ENCODE data around the gene CLIC6.

CLIC6 gene

DNA sequence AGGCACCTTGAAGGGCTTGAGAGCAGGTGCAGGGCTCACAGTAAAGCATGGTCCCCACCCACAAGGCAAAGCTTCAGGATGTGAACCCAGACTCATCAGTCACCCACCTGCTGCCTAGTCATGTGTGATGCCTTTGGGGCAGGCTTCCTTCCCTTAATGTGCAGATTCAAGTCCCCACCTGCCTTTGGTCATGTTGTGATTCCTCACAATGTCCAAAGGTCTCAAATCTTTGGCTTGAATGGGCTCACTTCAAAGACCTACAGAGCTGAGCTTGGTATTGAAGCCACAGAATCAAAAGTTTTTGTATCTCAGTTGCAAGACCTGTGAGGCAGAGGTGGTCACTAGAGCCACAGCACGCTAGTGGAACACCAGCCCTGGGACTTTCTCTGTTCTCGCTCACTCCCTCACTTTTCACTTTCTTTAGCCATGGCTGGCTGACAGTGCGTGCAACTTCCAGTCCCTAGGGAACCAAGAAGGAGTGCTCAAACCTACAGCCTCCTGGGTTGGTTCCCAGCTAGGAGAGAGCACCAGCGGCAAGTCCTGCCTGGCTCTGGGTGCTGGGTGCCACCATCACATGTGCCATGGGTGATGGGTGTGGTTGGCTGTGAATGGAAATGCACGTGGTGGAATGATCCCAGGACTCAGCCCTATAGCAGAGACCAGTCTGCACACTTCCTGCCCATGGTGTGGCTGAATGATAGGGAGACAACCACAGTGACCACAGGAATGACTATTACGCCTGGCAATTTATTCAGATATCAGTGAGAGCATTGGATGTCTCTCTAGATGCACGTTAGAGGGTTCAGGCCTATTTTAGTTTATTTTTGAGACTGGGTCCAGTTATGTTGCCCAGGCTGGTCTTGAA, 26.4 kb upstream of the CLIC6 start (continued):
- TF ChIP-seq, protein P1, sequence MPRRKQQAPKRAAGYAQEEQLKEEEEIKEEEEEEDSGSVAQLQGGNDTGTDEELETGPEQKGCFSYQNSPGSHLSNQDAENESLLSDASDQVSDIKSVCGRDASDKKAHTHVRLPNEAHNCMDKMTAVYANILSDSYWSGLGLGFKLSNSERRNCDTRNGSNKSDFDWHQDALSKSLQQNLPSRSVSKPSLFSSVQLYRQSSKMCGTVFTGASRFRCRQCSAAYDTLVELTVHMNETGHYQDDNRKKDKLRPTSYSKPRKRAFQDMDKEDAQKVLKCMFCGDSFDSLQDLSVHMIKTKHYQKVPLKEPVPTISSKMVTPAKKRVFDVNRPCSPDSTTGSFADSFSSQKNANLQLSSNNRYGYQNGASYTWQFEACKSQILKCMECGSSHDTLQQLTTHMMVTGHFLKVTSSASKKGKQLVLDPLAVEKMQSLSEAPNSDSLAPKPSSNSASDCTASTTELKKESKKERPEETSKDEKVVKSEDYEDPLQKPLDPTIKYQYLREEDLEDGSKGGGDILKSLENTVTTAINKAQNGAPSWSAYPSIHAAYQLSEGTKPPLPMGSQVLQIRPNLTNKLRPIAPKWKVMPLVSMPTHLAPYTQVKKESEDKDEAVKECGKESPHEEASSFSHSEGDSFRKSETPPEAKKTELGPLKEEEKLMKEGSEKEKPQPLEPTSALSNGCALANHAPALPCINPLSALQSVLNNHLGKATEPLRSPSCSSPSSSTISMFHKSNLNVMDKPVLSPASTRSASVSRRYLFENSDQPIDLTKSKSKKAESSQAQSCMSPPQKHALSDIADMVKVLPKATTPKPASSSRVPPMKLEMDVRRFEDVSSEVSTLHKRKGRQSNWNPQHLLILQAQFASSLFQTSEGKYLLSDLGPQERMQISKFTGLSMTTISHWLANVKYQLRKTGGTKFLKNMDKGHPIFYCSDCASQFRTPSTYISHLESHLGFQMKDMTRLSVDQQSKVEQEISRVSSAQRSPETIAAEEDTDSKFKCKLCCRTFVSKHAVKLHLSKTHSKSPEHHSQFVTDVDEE (CRISPR knock-in tag; IDR thresholded peaks at IDR 0.05) = no peak
- TF ChIP-seq ZFP3 (CRISPR knock-in tag; IDR thresholded peaks at IDR 0.05) = no peak
- TF ChIP-seq RARB (CRISPR knock-in tag; IDR thresholded peaks at IDR 0.05) = no peak
- no peak for TF ChIP-seq OSR1 (CRISPR knock-in tag; IDR thresholded peaks at IDR 0.05)
- TF ChIP-seq SNAI2 (CRISPR knock-in tag; IDR thresholded peaks at IDR 0.05) = no peak
- TF ChIP-seq ESRRG (CRISPR knock-in tag; IDR thresholded peaks at IDR 0.05) = no peak
- TF ChIP-seq PPARA (CRISPR knock-in tag; IDR thresholded peaks at IDR 0.05; ENCODE audit: borderline replicate concordance) = no peak

DNA sequence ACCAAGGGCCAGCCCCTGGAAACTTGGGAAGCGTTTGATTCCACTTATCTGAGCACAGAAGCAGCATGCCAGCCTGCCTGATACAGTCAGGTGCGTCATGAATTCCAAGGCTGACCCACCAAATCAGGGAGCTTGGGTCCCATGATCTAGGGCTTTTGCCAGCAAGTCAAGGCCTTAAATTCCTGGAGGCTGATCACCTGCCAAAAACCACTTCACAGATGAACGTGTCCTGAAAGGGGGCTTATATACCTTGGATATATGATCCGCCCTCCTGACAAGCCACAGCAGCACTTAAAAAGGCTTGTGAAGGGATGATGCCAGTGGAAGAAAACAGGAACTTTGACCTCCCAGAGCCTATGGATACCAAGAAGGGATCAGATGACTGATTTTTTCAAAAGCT, 24.0 kb upstream of the CLIC6 start:
- no peak for ATAC-seq
- TF ChIP-seq, protein P2, sequence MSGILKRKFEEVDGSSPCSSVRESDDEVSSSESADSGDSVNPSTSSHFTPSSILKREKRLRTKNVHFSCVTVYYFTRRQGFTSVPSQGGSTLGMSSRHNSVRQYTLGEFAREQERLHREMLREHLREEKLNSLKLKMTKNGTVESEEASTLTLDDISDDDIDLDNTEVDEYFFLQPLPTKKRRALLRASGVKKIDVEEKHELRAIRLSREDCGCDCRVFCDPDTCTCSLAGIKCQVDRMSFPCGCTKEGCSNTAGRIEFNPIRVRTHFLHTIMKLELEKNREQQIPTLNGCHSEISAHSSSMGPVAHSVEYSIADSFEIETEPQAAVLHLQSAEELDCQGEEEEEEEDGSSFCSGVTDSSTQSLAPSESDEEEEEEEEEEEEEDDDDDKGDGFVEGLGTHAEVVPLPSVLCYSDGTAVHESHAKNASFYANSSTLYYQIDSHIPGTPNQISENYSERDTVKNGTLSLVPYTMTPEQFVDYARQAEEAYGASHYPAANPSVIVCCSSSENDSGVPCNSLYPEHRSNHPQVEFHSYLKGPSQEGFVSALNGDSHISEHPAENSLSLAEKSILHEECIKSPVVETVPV (CRISPR knock-in tag; IDR thresholded peaks at IDR 0.05) = no peak
- TF ChIP-seq ZNF565 (CRISPR knock-in tag; conservative IDR thresholded peaks at IDR 0.05; ENCODE audit: low read depth) (no peak), PPARA (CRISPR knock-in tag; IDR thresholded peaks at IDR 0.05; ENCODE audit: borderline replicate concordance) (no peak), ZC3H10 (CRISPR knock-in tag; IDR thresholded peaks at IDR 0.05) (no peak), CSDC2 (CRISPR knock-in tag; IDR thresholded peaks at IDR 0.05) (no peak), BACH2 (CRISPR knock-in tag; IDR thresholded peaks at IDR 0.05; ENCODE audit: borderline replicate concordance) (no peak), ZFP3 (CRISPR knock-in tag; IDR thresholded peaks at IDR 0.05) (no peak), SNAI2 (CRISPR knock-in tag; IDR thresholded peaks at IDR 0.05) (no peak), ISL1 (CRISPR knock-in tag; IDR thresholded peaks at IDR 0.05) (no peak)
- TF ChIP-seq, protein P3, sequence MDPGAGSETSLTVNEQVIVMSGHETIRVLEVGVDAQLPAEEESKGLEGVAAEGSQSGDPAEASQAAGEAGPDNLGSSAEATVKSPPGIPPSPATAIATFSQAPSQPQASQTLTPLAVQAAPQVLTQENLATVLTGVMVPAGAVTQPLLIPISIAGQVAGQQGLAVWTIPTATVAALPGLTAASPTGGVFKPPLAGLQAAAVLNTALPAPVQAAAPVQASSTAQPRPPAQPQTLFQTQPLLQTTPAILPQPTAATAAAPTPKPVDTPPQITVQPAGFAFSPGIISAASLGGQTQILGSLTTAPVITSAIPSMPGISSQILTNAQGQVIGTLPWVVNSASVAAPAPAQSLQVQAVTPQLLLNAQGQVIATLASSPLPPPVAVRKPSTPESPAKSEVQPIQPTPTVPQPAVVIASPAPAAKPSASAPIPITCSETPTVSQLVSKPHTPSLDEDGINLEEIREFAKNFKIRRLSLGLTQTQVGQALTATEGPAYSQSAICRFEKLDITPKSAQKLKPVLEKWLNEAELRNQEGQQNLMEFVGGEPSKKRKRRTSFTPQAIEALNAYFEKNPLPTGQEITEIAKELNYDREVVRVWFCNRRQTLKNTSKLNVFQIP (CRISPR knock-in tag; IDR thresholded peaks at IDR 0.05; ENCODE audit: borderline replicate concordance, low read depth) = no peak
- TF ChIP-seq, protein P4, sequence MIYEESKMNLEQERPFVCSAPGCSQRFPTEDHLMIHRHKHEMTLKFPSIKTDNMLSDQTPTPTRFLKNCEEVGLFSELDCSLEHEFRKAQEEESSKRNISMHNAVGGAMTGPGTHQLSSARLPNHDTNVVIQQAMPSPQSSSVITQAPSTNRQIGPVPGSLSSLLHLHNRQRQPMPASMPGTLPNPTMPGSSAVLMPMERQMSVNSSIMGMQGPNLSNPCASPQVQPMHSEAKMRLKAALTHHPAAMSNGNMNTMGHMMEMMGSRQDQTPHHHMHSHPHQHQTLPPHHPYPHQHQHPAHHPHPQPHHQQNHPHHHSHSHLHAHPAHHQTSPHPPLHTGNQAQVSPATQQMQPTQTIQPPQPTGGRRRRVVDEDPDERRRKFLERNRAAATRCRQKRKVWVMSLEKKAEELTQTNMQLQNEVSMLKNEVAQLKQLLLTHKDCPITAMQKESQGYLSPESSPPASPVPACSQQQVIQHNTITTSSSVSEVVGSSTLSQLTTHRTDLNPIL (CRISPR knock-in tag; IDR thresholded peaks at IDR 0.05; ENCODE audit: low read depth) = no peak

DNA sequence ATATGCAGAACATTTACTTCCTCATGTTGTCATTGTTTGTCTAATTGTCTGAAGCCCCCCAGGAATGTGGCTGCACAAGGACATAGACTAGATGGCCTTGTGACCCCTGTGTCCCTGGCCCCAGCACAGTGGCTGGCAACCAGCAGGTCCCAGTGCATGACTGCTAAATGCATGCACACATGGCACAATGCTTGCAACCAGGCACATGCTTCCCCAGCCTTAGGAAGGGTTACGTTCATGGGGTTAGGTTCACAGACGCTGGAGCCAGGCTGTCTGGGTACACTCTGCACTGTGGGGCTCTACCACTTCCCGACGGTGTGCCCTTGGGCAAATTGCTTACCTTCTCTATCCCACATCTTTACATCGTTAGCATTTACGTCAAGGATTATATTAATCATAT, 21.2 kb upstream of the CLIC6 start:
- no peak for TF ChIP-seq ZFP3 (CRISPR knock-in tag; IDR thresholded peaks at IDR 0.05)
- TF ChIP-seq RARB (CRISPR knock-in tag; IDR thresholded peaks at IDR 0.05) = no peak
- ATAC-seq = no peak

DNA sequence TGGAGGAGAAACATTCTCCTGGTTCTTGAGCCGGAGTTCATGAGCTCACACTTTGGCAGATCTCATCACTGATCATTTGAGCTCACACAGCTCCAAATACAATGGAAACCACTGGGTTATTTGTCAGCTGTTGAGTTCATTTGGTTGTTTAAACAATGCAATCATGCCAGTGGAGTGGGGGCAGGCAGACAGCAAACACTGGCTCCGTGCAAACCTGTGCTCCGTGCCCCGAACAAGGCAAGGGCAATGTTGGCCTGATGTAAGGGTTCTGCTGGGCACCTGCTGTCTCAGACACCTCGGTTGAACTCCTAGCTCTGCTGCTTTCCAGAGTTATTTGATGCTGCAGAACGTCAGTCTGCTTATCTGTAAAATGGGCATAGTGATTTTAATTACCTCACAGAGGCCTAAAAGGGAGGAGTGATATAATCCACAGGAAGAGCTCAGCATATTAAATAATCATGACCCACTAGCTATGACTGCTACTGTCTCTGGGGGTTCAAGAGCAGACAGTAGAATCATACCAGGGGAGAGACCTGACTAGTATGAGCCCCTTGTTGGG, 20.0 kb upstream of the CLIC6 start:
- TF ChIP-seq, protein P4 (CRISPR knock-in tag; IDR thresholded peaks at IDR 0.05; ENCODE audit: low read depth) = no peak
- TF ChIP-seq PPARA (CRISPR knock-in tag; IDR thresholded peaks at IDR 0.05; ENCODE audit: borderline replicate concordance) = no peak
- ATAC-seq = no peak

DNA sequence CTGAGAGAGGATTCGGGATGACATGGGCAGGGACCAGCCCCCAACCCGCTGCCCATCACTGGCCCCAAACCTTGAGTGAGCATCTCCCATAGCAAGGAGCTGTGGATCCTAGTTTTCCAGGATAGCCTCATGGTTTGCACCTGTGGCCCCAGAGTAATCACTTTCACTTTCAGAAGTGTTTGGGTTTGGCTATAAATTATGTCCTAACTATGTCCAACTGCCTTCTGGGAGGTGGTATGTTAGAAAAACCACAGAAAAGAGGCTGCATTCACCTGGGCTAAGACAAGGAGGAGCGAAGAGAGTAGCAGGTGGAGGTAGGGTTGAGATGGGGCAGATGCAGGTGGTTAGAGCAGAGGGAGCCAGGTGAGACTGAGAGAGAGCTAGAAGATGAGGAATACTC, 19.4 kb upstream of the CLIC6 start:
- no peak for ATAC-seq
- TF ChIP-seq TOX (CRISPR knock-in tag; IDR thresholded peaks at IDR 0.05; ENCODE audit: borderline replicate concordance) (no peak), ZC3H10 (CRISPR knock-in tag; IDR thresholded peaks at IDR 0.05) (no peak), ISL1 (CRISPR knock-in tag; IDR thresholded peaks at IDR 0.05) (no peak), ARNTL (CRISPR knock-in tag; IDR thresholded peaks at IDR 0.05; ENCODE audit: borderline replicate concordance, low read depth) (no peak), CSDC2 (CRISPR knock-in tag; IDR thresholded peaks at IDR 0.05) (no peak), OSR1 (CRISPR knock-in tag; IDR thresholded peaks at IDR 0.05) (no peak), RARB (CRISPR knock-in tag; IDR thresholded peaks at IDR 0.05) (no peak), ZNF70 (CRISPR knock-in tag; IDR thresholded peaks at IDR 0.05) (no peak)
- TF ChIP-seq, protein P3 (CRISPR knock-in tag; IDR thresholded peaks at IDR 0.05; ENCODE audit: borderline replicate concordance, low read depth) = no peak
- TF ChIP-seq, protein P1 (CRISPR knock-in tag; IDR thresholded peaks at IDR 0.05) = no peak
